AG04450 (cell line): ENCODE data around the gene SEMA4A. TPM values are rescaled to one million over a fixed set of nuclear protein-coding genes. Genes with fewer than 3 reads are reported as not detected.
"Not testable (repeated sequence)": the region's sequence is repeated elsewhere in the genome, so short reads cannot be mapped to it uniquely, and the experiment has no call there.

Experiments used
- CTCF ChIA-PET: fragments of 300-600, 350-600 bp; formaldehyde crosslinking; extraction: SDS; loops from one replicate; lab custom pipeline; 2022; ENCODE audit warnings: antibody characterized with exemption, inconsistent platforms; lab: Charles Lee
- POLR2A ChIA-PET: fragments of 350-600 bp; formaldehyde crosslinking; extraction: SDS; loops from one replicate; lab custom pipeline; 2021; ENCODE audit warnings: antibody characterized with exemption, inconsistent platforms; lab: Yijun Ruan, JAX
- DNase-seq: peaks from one replicate; pipeline ENCODE4 v3.0.0-alpha.2; 2011; ENCODE audit warnings: low read depth, low spot score
- H3K27ac ChIP-seq: one replicate; pipeline ENCODE4 v1.5.1; 2012; ENCODE audit warnings: low read depth, low read length, control low read depth
- H3K27me3 ChIP-seq: one replicate; pipeline ENCODE4 v1.6.0; 2012; ENCODE audit warnings: low read length; ENCODE audit not compliant: control insufficient read depth, insufficient read depth
- H3K4me3 ChIP-seq: 2 replicates; pipeline ENCODE4 v1.5.1; 2011; ENCODE audit warnings: mild to moderate bottlenecking, low read depth, low read length, control low read depth
- H3K9me3 ChIP-seq: 2 replicates; pipeline ENCODE4 v1.5.1; 2012; ENCODE audit warnings: low read length; ENCODE audit not compliant: control insufficient read depth, insufficient read depth
- polyA plus RNA-seq: library from polyadenylated mRNA; depleted of rRNA; stranded (reverse); fragments of >200 nt; gene quantifications from 2 replicates; pipeline ENCODE4 v1.2.3, GENCODE V29; 2011
- TF ChIP-seq, protein P1 (sequence below): IDR thresholded peaks from 2 replicates; pipeline ENCODE4 v1.5.1; 2011; ENCODE audit warnings: low read depth, low read length, control low read depth, inconsistent platforms

The SEMA4A gene
- polyA plus RNA-seq, 1 experiment: 0.60 TPM

- POLR2A ChIA-PET: interaction anchor here (0.6 to 5.9 kb wide), 8 partner anchors 7 to 97 kb away, joined by 5 to 125 read pairs (median 10); partner anchors contain the start of gene PMF1
- Histone ChIP-seq H3K27ac (peak overlapping the region; percentile 87), H3K27me3 (no peaks in the 10 kb centered on the region), H3K4me3 (peak overlapping the region; percentile 100), H3K9me3 (peaks cover 4% of the 10 kb centered on the region; the same call in 1 of the 2 replicates)
- CTCF ChIA-PET: interaction anchor here (6.3 to 32.7 kb wide), 2 partner anchors 14 to 18 kb away, joined by 37 to 682 read pairs; no protein-coding TSS in a partner anchor
- DNase-seq: no peak
- TF ChIP-seq, protein P1, sequence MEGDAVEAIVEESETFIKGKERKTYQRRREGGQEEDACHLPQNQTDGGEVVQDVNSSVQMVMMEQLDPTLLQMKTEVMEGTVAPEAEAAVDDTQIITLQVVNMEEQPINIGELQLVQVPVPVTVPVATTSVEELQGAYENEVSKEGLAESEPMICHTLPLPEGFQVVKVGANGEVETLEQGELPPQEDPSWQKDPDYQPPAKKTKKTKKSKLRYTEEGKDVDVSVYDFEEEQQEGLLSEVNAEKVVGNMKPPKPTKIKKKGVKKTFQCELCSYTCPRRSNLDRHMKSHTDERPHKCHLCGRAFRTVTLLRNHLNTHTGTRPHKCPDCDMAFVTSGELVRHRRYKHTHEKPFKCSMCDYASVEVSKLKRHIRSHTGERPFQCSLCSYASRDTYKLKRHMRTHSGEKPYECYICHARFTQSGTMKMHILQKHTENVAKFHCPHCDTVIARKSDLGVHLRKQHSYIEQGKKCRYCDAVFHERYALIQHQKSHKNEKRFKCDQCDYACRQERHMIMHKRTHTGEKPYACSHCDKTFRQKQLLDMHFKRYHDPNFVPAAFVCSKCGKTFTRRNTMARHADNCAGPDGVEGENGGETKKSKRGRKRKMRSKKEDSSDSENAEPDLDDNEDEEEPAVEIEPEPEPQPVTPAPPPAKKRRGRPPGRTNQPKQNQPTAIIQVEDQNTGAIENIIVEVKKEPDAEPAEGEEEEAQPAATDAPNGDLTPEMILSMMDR: no peak
Observed at GRCh38 chr1:156115514-156116374, 37.6 kb upstream of the SEMA4A start.

- H3K27ac ChIP-seq, DNase-seq, H3K9me3 ChIP-seq, H3K27me3 ChIP-seq: not testable (repeated sequence)
- peak overlapping the region; percentile 100 for H3K4me3 ChIP-seq
- ChIA-PET CTCF (interaction anchor here (6.3 to 32.7 kb wide), 2 partner anchors 13 to 19 kb away, joined by 37 to 682 read pairs; no protein-coding TSS in a partner anchor), POLR2A (interaction anchor here (0.6 to 5.9 kb wide), 4 partner anchors 10 to 103 kb away, joined by 3 to 125 read pairs (median 16); no protein-coding TSS in a partner anchor)
Observed at GRCh38 chr1:156116731-156117130, 36.7 kb upstream of the SEMA4A start.

DNA sequence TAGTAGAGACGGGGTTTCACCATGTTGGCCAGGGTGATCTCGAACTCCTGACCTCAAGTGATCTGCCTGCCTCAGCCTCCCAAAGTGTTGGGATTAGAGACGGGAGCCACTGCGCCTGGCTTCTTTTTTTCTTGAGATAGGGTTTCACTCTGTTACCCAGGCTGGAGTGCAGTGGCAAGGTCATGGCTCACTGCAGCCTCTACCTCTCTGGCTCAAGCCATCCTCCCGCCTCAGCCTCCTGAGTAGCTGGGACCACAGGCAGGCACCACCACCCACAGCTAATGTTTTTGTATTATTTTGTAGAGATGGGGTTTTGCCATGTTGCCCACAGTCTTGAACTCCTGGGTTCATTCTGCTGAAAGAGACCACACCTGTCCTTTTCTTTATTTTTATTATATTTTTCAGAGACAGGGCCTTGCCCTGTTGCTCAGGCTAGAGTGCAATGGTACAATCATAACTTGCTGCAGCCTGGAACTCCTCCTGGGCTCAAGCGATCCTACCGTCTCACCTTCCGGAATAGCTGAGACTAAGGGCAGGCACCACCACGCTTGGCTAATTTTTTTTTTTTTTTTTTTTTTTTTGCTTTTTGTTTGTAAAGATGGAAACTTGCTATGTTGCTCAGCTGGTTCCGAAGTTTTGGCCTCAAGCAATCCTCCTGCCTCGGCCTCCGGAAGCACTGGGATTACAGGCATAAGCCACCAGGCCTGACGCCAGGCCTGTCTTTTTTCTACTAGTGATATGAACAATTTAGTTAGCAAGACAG is 35.8 kb upstream of the SEMA4A start:
- DNase-seq: no peak
- ChIA-PET CTCF (interaction anchor here (32.7 kb wide), 1 partner anchor 20 kb away, joined by 682 read pairs; no protein-coding TSS in a partner anchor), POLR2A (interaction anchor here (0.6 to 0.9 kb wide), 2 partner anchors 9 to 102 kb away, joined by 3 read pairs; no protein-coding TSS in a partner anchor)
- no peaks in the 10 kb centered on the region for H3K27me3 ChIP-seq
- TF ChIP-seq, protein P1: no peak
- peak overlapping the region; percentile 100 for H3K4me3 ChIP-seq
- H3K9me3 ChIP-seq: peaks cover 4% of the 10 kb centered on the region; the same call in 1 of the 2 replicates
- H3K27ac ChIP-seq: no peak overlapping the region

- no peak for DNase-seq
- CTCF ChIA-PET: interaction anchor here (1.0 to 32.7 kb wide), 3 partner anchors 20 to 107 kb away, joined by 3 to 682 read pairs (median 4); no protein-coding TSS in a partner anchor
- H3K27ac ChIP-seq: peak overlapping the region; percentile 24
Observed at GRCh38 chr1:156118177-156118868, 35.1 kb upstream of the SEMA4A start.

More at GRCh38 chr1:156118177-156118868, 35.1 kb upstream of the SEMA4A start:
- Histone ChIP-seq H3K27me3 (no peaks in the 10 kb centered on the region), H3K9me3 (peaks cover 4% of the 10 kb centered on the region; the same call in 1 of the 2 replicates), H3K4me3 (peak overlapping the region; percentile 100)
- POLR2A ChIA-PET: no interaction called here
- TF ChIP-seq, protein P1: no peak
